DOHH2 (cell line): ENCODE measurements around the gene ABCA4.
"Not testable (repeated sequence)": the region's sequence is repeated elsewhere in the genome, so short reads cannot be mapped to it uniquely, and the experiment has no call there.

ENCODE experiments used
- H3F3A ChIP-seq: fragments of 200-600 bp; sonication (generic), shearing (Covaris generic); 2 replicates; pipeline ENCODE4 v1.6.0; 2016; ENCODE audit warnings: antibody characterized with exemption, mild to moderate bottlenecking; ENCODE audit not compliant: control insufficient read depth, insufficient read depth
- H3K27ac ChIP-seq: fragments of 200-600 bp; sonication (generic); 2 replicates; pipeline ENCODE4 v1.5.1; 2014; ENCODE audit warnings: low read depth, mild to moderate bottlenecking, low read length, moderate library complexity
- H3K27me3 ChIP-seq: fragments of 200-600 bp; sonication (generic); 2 replicates; pipeline ENCODE4 v1.6.1; 2014; ENCODE audit warnings: mild to moderate bottlenecking, low read length, mixed read lengths; ENCODE audit not compliant: control insufficient read depth
- H3K36me3 ChIP-seq: fragments of 200-600 bp; sonication (generic); 2 replicates; pipeline ENCODE4 v1.6.1; 2014; ENCODE audit warnings: mild to moderate bottlenecking, low read length, moderate library complexity, mixed read lengths; ENCODE audit not compliant: control insufficient read depth
- H3K4me1 ChIP-seq: fragments of 200-600 bp; sonication (generic); 2 replicates; pipeline ENCODE4 v1.6.1; 2014; ENCODE audit warnings: mild to moderate bottlenecking, low read length, mixed read lengths; ENCODE audit not compliant: control insufficient read depth
- H3K4me2 ChIP-seq: fragments of 200-600 bp; sonication (generic); 2 replicates; pipeline ENCODE4 v1.6.0; 2014; ENCODE audit warnings: mild to moderate bottlenecking, low read length, moderate library complexity
- H3K4me3 ChIP-seq: fragments of 200-600 bp; sonication (generic); 2 replicates; pipeline ENCODE4 v1.5.1; 2014; ENCODE audit warnings: mild to moderate bottlenecking, low read length, mixed read lengths
- H3K79me2 ChIP-seq: fragments of 200-600 bp; sonication (generic); 2 replicates; pipeline ENCODE4 v1.6.1; 2014; ENCODE audit warnings: mild to moderate bottlenecking, low read length, mixed read lengths; ENCODE audit not compliant: control insufficient read depth
- H3K9me2 ChIP-seq: fragments of 200-600 bp; sonication (generic); replicated peaks from 2 replicates; pipeline ENCODE4 v1.6.1; 2014; ENCODE audit warnings: mild to moderate bottlenecking, low read length, mixed read lengths; ENCODE audit not compliant: control insufficient read depth
- H3K9me3 ChIP-seq: fragments of 200-600 bp; sonication (generic); 2 replicates; pipeline ENCODE4 v1.6.1; 2014; ENCODE audit warnings: antibody characterized with exemption, low read length, mixed read lengths; ENCODE audit not compliant: control insufficient read depth, insufficient read depth
- H4K20me1 ChIP-seq: fragments of 200-600 bp; sonication (generic); 2 replicates; pipeline ENCODE4 v1.6.0; 2014; ENCODE audit warnings: low read depth, mild to moderate bottlenecking, antibody characterized with exemption, low read length, moderate library complexity; ENCODE audit not compliant: control insufficient read depth, insufficient read depth
- EZH2phosphoT487 ChIP-seq: fragments of 200-600 bp; sonication (generic); IDR thresholded peaks from 2 replicates; pipeline ENCODE4 v1.6.1; 2017; ENCODE audit warnings: borderline replicate concordance, mild to moderate bottlenecking, antibody characterized with exemption, low read length, moderate library complexity, mixed read lengths
- TF ChIP-seq, protein P1 (sequence below): fragments of 200-600 bp; sonication (generic); IDR thresholded peaks from one replicate; pipeline ENCODE4 v1.5.1; 2014; ENCODE audit warnings: antibody characterized with exemption, mild to moderate bottlenecking, low read depth, low read length; ENCODE audit not compliant: poor library complexity, severe bottlenecking

ABCA4 gene

DNA sequence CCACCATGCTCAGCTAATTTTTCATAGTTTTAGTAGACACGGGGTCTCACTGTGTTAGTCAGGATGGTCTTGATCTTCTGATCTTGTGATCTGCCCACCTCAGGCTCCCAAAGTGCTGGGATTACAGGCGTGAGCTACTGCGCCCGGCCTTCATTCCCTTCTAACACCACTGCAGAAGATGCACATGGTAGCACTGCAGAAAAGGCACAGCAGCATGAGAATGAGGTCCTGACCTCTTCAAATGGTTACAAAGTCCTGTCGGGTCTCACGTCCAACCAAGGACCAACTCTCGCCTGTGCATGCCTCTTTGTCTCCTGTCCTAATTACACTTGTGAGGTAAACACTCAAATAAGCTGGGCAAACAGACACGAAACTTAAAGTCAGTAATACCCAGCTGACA lies 128.8 kb downstream of the ABCA4 start:
- H3K36me3 ChIP-seq = no peaks in the 10 kb centered on the region
- H3K27ac ChIP-seq = no peak overlapping the region
- H3K4me3 ChIP-seq = no peak overlapping the region
- no peaks in the 10 kb centered on the region for H4K20me1 ChIP-seq
- peaks cover 15% of the 10 kb centered on the region for H3K27me3 ChIP-seq
- H3K4me1 ChIP-seq = no peaks in the 10 kb centered on the region
- no peaks in the 10 kb centered on the region for H3F3A ChIP-seq
- H3K4me2 ChIP-seq = no peak overlapping the region
- no peaks in the 10 kb centered on the region for H3K9me3 ChIP-seq
- H3K9me2 ChIP-seq = no peaks in the 10 kb centered on the region
- no peaks in the 10 kb centered on the region for H3K79me2 ChIP-seq
- no peak for TF ChIP-seq EZH2phosphoT487
- TF ChIP-seq, protein P1, sequence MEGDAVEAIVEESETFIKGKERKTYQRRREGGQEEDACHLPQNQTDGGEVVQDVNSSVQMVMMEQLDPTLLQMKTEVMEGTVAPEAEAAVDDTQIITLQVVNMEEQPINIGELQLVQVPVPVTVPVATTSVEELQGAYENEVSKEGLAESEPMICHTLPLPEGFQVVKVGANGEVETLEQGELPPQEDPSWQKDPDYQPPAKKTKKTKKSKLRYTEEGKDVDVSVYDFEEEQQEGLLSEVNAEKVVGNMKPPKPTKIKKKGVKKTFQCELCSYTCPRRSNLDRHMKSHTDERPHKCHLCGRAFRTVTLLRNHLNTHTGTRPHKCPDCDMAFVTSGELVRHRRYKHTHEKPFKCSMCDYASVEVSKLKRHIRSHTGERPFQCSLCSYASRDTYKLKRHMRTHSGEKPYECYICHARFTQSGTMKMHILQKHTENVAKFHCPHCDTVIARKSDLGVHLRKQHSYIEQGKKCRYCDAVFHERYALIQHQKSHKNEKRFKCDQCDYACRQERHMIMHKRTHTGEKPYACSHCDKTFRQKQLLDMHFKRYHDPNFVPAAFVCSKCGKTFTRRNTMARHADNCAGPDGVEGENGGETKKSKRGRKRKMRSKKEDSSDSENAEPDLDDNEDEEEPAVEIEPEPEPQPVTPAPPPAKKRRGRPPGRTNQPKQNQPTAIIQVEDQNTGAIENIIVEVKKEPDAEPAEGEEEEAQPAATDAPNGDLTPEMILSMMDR = no peak

- Histone ChIP-seq H4K20me1 (no peaks in the 10 kb centered on the region), H3K27me3 (peaks cover 15% of the 10 kb centered on the region), H3K9me2 (no peaks in the 10 kb centered on the region), H3K79me2 (no peaks in the 10 kb centered on the region), H3F3A (no peaks in the 10 kb centered on the region), H3K4me3 (no peak overlapping the region), H3K36me3 (no peaks in the 10 kb centered on the region), H3K4me2 (no peak overlapping the region), H3K27ac (no peak overlapping the region), H3K4me1 (no peaks in the 10 kb centered on the region), H3K9me3 (no peaks in the 10 kb centered on the region)
- TF ChIP-seq, protein P1 = no peak
- no peak for TF ChIP-seq EZH2phosphoT487
Observed at GRCh38 chr1:93991271-93991670, 129.7 kb downstream of the ABCA4 start.

DNA sequence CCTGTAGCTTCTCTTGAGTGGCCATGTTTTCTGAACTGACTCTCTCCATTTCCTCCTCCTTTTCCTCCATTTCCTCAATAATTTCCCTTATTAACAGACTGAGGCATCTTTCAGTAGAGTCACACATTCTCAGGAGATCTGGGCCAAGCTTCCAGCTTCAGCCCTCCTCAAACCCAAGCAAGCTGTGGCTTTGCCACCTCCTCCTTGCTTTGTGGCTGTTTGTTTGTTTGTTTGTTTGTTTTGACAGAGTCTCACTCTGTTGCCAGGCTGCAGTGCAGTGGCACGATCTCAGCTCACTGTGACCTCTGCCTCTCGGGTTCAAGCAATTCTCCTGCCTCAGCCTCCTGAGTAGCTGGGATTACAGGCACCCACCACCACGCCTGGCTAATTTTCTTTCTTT lies 130.5 kb downstream of the ABCA4 start:
- H3K36me3 ChIP-seq, H3K4me3 ChIP-seq, H3K9me3 ChIP-seq, H3K4me2 ChIP-seq, H3K9me2 ChIP-seq, H3K79me2 ChIP-seq, H3K27ac ChIP-seq, H3K4me1 ChIP-seq, H3F3A ChIP-seq, H4K20me1 ChIP-seq: not testable (repeated sequence)
- H3K27me3 ChIP-seq = peaks cover 15% of the 10 kb centered on the region

- H3K79me2 ChIP-seq = no peaks in the 10 kb centered on the region
- H3F3A ChIP-seq = no peaks in the 10 kb centered on the region
- no peaks in the 10 kb centered on the region for H3K9me3 ChIP-seq
- no peak overlapping the region for H3K4me3 ChIP-seq
- TF ChIP-seq EZH2phosphoT487 = no peak
- TF ChIP-seq, protein P1 = no peak
- H3K27me3 ChIP-seq = peaks cover 15% of the 10 kb centered on the region
- H4K20me1 ChIP-seq = no peaks in the 10 kb centered on the region
- H3K9me2 ChIP-seq = no peaks in the 10 kb centered on the region
- no peak overlapping the region for H3K4me2 ChIP-seq
- no peaks in the 10 kb centered on the region for H3K36me3 ChIP-seq
- H3K27ac ChIP-seq = no peak overlapping the region
- no peaks in the 10 kb centered on the region for H3K4me1 ChIP-seq
Observed at GRCh38 chr1:93990010-93990409, 130.9 kb downstream of the ABCA4 start.
